Mucosa of rectum (tissue), 2 donors: ENCODE data around the gene NPHS1.

Experiments
- H3K27ac ChIP-seq, 2 donors: one replicate each; pipeline ENCODE4 v1.7.0; 2013; ENCODE audit warnings: inconsistent platforms in 2 of 2, low read depth in 2 of 2, low read length in 2 of 2
- H3K27me3 ChIP-seq, 2 donors: one replicate each; pipeline ENCODE4 v1.7.0; 2013; ENCODE audit warnings: low read length in 2 of 2; ENCODE audit not compliant: control insufficient read depth in 2 of 2, insufficient read depth in 2 of 2
- H3K36me3 ChIP-seq, 2 donors: one replicate each; pipeline ENCODE4 v1.7.0; 2013; ENCODE audit warnings: low read length in 2 of 2; ENCODE audit not compliant: control insufficient read depth in 2 of 2, insufficient read depth in 2 of 2
- H3K4me1 ChIP-seq, 2 donors: one replicate each; pipeline ENCODE4 v1.7.0; 2013; ENCODE audit warnings: low read length in 2 of 2, mild to moderate bottlenecking in 1 of 2; ENCODE audit not compliant: control insufficient read depth in 2 of 2, insufficient read depth in 2 of 2
- H3K4me3 ChIP-seq, 2 donors: one replicate each; pipeline ENCODE4 v1.7.0; 2013; ENCODE audit warnings: low read length in 2 of 2
- H3K9ac ChIP-seq, 2 donors: one replicate each; pipeline ENCODE4 v1.7.0; 2013; ENCODE audit warnings: low read length in 2 of 2, low read depth in 1 of 2, mild to moderate bottlenecking in 1 of 2
- H3K9me3 ChIP-seq, 2 donors: one replicate each; pipeline ENCODE4 v1.7.0; 2013; ENCODE audit warnings: low read length in 2 of 2; ENCODE audit not compliant: control insufficient read depth in 2 of 2
- donor health status: healthy.
- donor health status: Normal muscosa, but diverticular disease.

The NPHS1 gene

DNA sequence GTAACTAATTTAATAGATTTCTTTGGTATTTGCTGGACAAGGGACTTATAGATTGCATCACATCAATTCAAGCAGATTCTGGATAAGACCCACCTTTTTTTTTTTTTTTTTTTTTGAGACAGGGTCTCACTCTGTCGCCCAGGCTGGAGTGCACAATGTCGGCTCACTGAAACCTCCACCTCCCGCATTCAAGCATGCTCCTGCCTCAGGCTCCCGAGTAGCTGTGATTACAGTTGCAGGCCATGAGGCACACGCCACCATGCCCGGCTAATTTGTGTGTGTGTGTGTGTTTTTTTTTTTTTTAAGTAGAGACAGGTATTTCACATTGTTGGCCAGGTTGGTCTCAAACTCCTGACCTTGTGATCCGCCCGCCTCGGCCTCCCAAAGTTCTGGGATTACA is 35.5 kb downstream of the NPHS1 start:
- no peak overlapping the region for H3K9ac ChIP-seq
- H3K9me3 ChIP-seq, result no peaks in the 10 kb centered on the region
- no peak overlapping the region for H3K4me3 ChIP-seq
- H3K27ac ChIP-seq, result no peak overlapping the region
- H3K4me1 ChIP-seq, result no peaks in the 10 kb centered on the region
- no peaks in the 10 kb centered on the region for H3K36me3 ChIP-seq
- peaks cover 0 to 2% of the 10 kb centered on the region in 2 donors for H3K27me3 ChIP-seq

DNA sequence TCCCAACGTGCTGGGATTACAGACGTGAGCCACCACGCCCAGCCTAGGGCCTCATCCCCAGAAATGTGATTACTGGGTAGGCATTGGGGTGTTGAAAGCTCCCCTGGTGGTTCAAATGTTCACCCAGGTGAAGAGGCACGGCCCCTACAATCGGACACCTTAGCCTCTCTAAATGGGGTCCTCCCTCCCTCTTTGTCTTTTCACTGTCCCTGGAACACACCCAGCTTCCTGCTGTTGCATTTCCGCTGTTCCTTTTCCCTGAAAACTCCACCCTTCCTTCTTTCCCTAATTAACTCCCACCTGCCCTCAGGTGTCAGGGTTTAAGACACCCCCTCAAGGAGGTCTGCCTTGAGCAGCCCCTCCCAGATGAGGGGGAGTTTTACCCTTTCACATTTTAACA is 36.0 kb downstream of the NPHS1 start:
- Histone ChIP-seq H3K4me3 (no peak overlapping the region), H3K9ac (no peak overlapping the region), H3K36me3 (no peaks in the 10 kb centered on the region), H3K4me1 (no peaks in the 10 kb centered on the region), H3K27me3 (peaks cover 0 to 2% of the 10 kb centered on the region in 2 donors), H3K27ac (no peak overlapping the region), H3K9me3 (no peaks in the 10 kb centered on the region)

GRCh38 chr19:35813043-35813890 is 39.0 kb downstream of the NPHS1 start:
- Histone ChIP-seq H3K27ac (no peak overlapping the region), H3K9ac (no peak overlapping the region), H3K36me3 (no peaks in the 10 kb centered on the region), H3K27me3 (no peaks in the 10 kb centered on the region), H3K9me3 (no peaks in the 10 kb centered on the region), H3K4me1 (no peaks in the 10 kb centered on the region), H3K4me3 (no peak overlapping the region)

DNA sequence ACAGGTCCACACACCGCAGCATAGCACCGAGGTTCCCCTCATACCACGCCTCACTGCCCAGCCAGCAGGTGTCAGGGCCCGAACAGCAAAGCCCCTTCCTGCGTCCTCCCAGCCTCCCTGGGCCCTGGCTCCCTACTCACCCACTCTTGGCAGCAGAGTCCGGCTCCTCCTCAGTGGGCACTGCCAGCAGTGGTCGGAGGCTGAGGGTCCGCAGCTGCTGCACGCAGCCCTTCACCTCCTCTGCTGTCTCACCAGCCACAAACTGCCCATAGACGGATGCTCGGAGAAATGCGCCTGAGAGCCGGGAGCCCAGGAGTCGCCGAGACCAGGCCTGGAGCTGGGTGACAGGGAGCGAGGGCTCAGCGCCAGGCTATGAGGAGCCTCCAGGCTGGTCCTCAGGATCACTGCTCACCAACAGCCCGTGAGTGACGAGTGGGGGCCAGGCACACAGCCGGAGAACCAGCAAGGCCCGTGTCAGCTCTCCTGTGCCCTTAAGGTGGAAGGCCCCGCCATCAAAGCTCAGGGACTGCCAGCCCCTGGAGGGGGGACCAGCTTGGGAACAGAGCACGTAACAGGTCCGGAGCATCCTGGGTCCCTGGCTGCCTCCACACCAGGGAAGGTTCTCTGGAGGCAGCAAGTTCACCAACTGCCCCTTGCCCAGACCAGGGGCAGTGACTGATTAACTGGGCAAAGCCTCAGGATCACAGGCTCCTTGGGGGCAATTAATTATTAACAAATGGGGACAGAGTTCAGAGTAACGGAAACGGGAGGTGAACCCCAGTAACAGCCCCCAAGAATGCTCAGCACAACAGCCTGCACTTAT is 39.9 kb downstream of the NPHS1 start, which contains the start of gene PRODH2:
Gene PRODH2, minus strand, starts transcription at position 626 of the 823 bp plus-strand sequence. Its CDS starts 40 bp downstream, at position 586.
- Histone ChIP-seq H3K27ac (no peak within 1 kb of the TSS), H3K4me3 (no peak within 1 kb of the TSS), H3K36me3 (no peaks in the 10 kb centered on the region), H3K4me1 (no peaks in the 10 kb centered on the region), H3K9me3 (no peaks in the 10 kb centered on the region), H3K9ac (no peak within 1 kb of the TSS), H3K27me3 (no peaks in the 10 kb centered on the region)

GRCh38 chr19:35811317-35812219 is 40.7 kb downstream of the NPHS1 start:
- Histone ChIP-seq H3K9ac (no peak overlapping the region), H3K4me1 (no peaks in the 10 kb centered on the region), H3K27me3 (no peaks in the 10 kb centered on the region), H3K36me3 (no peaks in the 10 kb centered on the region), H3K27ac (no peak overlapping the region), H3K4me3 (no peak overlapping the region), H3K9me3 (no peaks in the 10 kb centered on the region)

GRCh38 chr19:35807633-35808032 is 44.7 kb downstream of the NPHS1 start:
- H3K27me3 ChIP-seq, result no peaks in the 10 kb centered on the region
- no peaks in the 10 kb centered on the region for H3K4me1 ChIP-seq
- H3K36me3 ChIP-seq, result no peaks in the 10 kb centered on the region
- no peak overlapping the region for H3K4me3 ChIP-seq
- H3K9ac ChIP-seq, result no peak overlapping the region
- H3K9me3 ChIP-seq, result no peaks in the 10 kb centered on the region
- no peak overlapping the region for H3K27ac ChIP-seq

DNA sequence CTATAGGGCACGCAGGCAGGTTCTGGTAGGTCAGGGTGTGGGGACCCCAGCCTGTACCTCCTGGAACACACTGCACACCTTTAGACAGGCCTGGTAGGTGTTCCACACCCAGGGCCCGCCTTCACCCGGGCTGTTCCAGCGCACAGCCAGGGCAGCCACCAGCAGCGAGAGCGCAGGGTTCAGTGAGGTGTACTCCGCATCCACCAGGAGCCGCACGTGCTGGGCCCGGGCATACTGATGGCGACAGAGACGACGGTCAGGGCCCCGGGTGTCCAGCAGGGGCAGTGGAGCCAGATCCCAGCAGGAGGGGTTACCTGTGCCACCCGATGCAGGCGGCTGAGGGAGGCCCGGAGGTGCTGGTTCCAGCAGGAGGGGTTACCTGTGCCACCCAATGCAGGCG is 45.7 kb downstream of the NPHS1 start:
- Histone ChIP-seq H3K4me1 (no peaks in the 10 kb centered on the region), H3K9me3 (no peaks in the 10 kb centered on the region), H3K36me3 (no peaks in the 10 kb centered on the region), H3K4me3 (no peak overlapping the region), H3K27me3 (no peaks in the 10 kb centered on the region), H3K27ac (no peak overlapping the region), H3K9ac (no peak overlapping the region)

- H3K9ac ChIP-seq, result no peak overlapping the region
- no peaks in the 10 kb centered on the region for H3K27me3 ChIP-seq
- no peaks in the 10 kb centered on the region for H3K36me3 ChIP-seq
- no peak overlapping the region for H3K27ac ChIP-seq
- H3K4me3 ChIP-seq, result no peak overlapping the region
- no peaks in the 10 kb centered on the region for H3K4me1 ChIP-seq
- H3K9me3 ChIP-seq, result no peaks in the 10 kb centered on the region
These were observed 46.7 kb downstream of the NPHS1 start for GRCh38 chr19:35805526-35806102.

GRCh38 chr19:35801828-35802227 is 50.5 kb downstream of the NPHS1 start:
- no peak overlapping the region for H3K9ac ChIP-seq
- H3K4me3 ChIP-seq, result no peak overlapping the region
- H3K4me1 ChIP-seq, result no peaks in the 10 kb centered on the region
- peaks cover 0 to 7% of the 10 kb centered on the region in 2 donors for H3K27me3 ChIP-seq
- H3K27ac ChIP-seq, result no peak overlapping the region
- H3K9me3 ChIP-seq, result no peaks in the 10 kb centered on the region
- no peaks in the 10 kb centered on the region for H3K36me3 ChIP-seq
